Measurements from ENCODE around the gene E2F2. TPM values are rescaled to one million over a fixed set of nuclear protein-coding genes. Genes with fewer than 3 reads are reported as not detected.

E2F2 gene
- total and polyA plus RNA-seq, 2 experiments from 2014 or later: 0.78 to 3.4 TPM

DNA sequence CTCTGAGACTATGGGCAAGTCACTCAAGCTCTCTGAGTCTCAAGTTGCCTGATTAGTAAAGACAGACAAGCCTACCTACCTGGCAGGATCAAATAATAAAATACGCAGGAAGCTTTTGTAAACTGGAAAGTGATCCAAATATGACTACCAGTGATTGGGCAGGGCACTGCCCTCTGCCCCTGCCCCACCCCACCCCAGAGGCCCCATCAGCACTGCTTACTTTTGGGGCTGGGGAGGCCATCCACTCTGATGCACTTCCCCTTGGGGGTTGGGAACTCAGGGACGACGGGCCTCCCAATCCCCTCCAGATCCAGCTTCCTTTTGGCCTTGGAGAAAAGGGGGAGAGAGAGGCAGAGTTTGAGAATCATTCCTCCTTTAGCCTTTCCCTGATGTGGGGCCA is 6.9 kb downstream of the E2F2 start:
- Histone ChIP-seq H3K4me1 (ENCODE audit: insufficient read depth) (peaks cover 20% of the 10 kb centered on the region), H3K9me2 (ENCODE audit: insufficient read depth) (no peaks in the 10 kb centered on the region), H3K27ac (ENCODE audit: low read depth) (no peak overlapping the region), H3K4me3 (no peak overlapping the region), H3F3A (replicated peaks; ENCODE audit: low read depth) (no peaks in the 10 kb centered on the region), H3K27me3 (ENCODE audit: insufficient read depth) (peaks cover 5% of the 10 kb centered on the region), H4K20me1 (replicated peaks; ENCODE audit: insufficient read depth) (no peaks in the 10 kb centered on the region; the same call in 1 of the 2 replicates), H3K36me3 (ENCODE audit: insufficient read depth) (no peaks in the 10 kb centered on the region), H3K4me2 (no peak overlapping the region), H3K79me2 (replicated peaks; ENCODE audit: insufficient read depth) (no peaks in the 10 kb centered on the region), H2AFZ (no peak overlapping the region)
- TF ChIP-seq, protein P1, sequence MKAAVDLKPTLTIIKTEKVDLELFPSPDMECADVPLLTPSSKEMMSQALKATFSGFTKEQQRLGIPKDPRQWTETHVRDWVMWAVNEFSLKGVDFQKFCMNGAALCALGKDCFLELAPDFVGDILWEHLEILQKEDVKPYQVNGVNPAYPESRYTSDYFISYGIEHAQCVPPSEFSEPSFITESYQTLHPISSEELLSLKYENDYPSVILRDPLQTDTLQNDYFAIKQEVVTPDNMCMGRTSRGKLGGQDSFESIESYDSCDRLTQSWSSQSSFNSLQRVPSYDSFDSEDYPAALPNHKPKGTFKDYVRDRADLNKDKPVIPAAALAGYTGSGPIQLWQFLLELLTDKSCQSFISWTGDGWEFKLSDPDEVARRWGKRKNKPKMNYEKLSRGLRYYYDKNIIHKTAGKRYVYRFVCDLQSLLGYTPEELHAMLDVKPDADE (IDR thresholded peaks at IDR 0.05): no peak
- TF ChIP-seq, protein P2, sequence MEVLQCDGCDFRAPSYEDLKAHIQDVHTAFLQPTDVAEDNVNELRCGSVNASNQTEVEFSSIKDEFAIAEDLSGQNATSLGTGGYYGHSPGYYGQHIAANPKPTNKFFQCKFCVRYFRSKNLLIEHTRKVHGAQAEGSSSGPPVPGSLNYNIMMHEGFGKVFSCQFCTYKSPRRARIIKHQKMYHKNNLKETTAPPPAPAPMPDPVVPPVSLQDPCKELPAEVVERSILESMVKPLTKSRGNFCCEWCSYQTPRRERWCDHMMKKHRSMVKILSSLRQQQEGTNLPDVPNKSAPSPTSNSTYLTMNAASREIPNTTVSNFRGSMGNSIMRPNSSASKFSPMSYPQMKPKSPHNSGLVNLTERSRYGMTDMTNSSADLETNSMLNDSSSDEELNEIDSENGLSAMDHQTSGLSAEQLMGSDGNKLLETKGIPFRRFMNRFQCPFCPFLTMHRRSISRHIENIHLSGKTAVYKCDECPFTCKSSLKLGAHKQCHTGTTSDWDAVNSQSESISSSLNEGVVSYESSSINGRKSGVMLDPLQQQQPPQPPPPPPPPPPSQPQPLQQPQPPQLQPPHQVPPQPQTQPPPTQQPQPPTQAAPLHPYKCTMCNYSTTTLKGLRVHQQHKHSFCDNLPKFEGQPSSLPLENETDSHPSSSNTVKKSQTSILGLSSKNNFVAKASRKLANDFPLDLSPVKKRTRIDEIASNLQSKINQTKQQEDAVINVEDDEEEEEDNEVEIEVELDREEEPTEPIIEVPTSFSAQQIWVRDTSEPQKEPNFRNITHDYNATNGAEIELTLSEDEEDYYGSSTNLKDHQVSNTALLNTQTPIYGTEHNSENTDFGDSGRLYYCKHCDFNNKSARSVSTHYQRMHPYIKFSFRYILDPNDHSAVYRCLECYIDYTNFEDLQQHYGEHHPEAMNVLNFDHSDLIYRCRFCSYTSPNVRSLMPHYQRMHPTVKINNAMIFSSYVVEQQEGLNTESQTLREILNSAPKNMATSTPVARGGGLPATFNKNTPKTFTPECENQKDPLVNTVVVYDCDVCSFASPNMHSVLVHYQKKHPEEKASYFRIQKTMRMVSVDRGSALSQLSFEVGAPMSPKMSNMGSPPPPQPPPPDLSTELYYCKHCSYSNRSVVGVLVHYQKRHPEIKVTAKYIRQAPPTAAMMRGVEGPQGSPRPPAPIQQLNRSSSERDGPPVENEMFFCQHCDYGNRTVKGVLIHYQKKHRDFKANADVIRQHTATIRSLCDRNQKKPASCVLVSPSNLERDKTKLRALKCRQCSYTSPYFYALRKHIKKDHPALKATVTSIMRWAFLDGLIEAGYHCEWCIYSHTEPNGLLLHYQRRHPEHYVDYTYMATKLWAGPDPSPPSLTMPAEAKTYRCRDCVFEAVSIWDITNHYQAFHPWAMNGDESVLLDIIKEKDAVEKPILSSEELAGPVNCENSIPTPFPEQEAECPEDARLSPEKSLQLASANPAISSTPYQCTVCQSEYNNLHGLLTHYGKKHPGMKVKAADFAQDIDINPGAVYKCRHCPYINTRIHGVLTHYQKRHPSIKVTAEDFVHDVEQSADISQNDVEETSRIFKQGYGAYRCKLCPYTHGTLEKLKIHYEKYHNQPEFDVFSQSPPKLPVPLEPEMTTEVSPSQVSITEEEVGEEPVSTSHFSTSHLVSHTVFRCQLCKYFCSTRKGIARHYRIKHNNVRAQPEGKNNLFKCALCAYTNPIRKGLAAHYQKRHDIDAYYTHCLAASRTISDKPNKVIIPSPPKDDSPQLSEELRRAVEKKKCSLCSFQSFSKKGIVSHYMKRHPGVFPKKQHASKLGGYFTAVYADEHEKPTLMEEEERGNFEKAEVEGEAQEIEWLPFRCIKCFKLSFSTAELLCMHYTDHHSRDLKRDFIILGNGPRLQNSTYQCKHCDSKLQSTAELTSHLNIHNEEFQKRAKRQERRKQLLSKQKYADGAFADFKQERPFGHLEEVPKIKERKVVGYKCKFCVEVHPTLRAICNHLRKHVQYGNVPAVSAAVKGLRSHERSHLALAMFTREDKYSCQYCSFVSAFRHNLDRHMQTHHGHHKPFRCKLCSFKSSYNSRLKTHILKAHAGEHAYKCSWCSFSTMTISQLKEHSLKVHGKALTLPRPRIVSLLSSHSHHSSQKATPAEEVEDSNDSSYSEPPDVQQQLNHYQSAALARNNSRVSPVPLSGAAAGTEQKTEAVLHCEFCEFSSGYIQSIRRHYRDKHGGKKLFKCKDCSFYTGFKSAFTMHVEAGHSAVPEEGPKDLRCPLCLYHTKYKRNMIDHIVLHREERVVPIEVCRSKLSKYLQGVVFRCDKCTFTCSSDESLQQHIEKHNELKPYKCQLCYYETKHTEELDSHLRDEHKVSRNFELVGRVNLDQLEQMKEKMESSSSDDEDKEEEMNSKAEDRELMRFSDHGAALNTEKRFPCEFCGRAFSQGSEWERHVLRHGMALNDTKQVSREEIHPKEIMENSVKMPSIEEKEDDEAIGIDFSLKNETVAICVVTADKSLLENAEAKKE (CRISPR knock-in tag; IDR thresholded peaks at IDR 0.05): no peak
- TF ChIP-seq STAT1 (IDR thresholded peaks at IDR 0.05; ENCODE audit: unreplicated experiment) (no peak), CREB1 (CRISPR knock-in tag; IDR thresholded peaks at IDR 0.05; ENCODE audit: low read depth) (no peak), EZH2 (IDR thresholded peaks at IDR 0.05; ENCODE audit: low read depth, unreplicated experiment) (no peak), JUNB (IDR thresholded peaks at IDR 0.05; ENCODE audit: unreplicated experiment) (no peak), POLR2AphosphoS5 (IDR thresholded peaks at IDR 0.05; ENCODE audit: low read depth) (no peak), NANOG (IDR thresholded peaks at IDR 0.05; ENCODE audit: borderline replicate concordance) (no peak), ZNF114 (CRISPR knock-in tag; IDR thresholded peaks at IDR 0.05) (no peak), EZH2phosphoT487 (IDR thresholded peaks at IDR 0.05; ENCODE audit: unreplicated experiment) (no peak), ZNF331 (CRISPR knock-in tag; IDR thresholded peaks at IDR 0.05; ENCODE audit: low read depth) (no peak)
- TF ChIP-seq, protein P3, sequence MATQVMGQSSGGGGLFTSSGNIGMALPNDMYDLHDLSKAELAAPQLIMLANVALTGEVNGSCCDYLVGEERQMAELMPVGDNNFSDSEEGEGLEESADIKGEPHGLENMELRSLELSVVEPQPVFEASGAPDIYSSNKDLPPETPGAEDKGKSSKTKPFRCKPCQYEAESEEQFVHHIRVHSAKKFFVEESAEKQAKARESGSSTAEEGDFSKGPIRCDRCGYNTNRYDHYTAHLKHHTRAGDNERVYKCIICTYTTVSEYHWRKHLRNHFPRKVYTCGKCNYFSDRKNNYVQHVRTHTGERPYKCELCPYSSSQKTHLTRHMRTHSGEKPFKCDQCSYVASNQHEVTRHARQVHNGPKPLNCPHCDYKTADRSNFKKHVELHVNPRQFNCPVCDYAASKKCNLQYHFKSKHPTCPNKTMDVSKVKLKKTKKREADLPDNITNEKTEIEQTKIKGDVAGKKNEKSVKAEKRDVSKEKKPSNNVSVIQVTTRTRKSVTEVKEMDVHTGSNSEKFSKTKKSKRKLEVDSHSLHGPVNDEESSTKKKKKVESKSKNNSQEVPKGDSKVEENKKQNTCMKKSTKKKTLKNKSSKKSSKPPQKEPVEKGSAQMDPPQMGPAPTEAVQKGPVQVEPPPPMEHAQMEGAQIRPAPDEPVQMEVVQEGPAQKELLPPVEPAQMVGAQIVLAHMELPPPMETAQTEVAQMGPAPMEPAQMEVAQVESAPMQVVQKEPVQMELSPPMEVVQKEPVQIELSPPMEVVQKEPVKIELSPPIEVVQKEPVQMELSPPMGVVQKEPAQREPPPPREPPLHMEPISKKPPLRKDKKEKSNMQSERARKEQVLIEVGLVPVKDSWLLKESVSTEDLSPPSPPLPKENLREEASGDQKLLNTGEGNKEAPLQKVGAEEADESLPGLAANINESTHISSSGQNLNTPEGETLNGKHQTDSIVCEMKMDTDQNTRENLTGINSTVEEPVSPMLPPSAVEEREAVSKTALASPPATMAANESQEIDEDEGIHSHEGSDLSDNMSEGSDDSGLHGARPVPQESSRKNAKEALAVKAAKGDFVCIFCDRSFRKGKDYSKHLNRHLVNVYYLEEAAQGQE (IDR thresholded peaks at IDR 0.05; ENCODE audit: unreplicated experiment): no peak
- TF ChIP-seq, protein P4, sequence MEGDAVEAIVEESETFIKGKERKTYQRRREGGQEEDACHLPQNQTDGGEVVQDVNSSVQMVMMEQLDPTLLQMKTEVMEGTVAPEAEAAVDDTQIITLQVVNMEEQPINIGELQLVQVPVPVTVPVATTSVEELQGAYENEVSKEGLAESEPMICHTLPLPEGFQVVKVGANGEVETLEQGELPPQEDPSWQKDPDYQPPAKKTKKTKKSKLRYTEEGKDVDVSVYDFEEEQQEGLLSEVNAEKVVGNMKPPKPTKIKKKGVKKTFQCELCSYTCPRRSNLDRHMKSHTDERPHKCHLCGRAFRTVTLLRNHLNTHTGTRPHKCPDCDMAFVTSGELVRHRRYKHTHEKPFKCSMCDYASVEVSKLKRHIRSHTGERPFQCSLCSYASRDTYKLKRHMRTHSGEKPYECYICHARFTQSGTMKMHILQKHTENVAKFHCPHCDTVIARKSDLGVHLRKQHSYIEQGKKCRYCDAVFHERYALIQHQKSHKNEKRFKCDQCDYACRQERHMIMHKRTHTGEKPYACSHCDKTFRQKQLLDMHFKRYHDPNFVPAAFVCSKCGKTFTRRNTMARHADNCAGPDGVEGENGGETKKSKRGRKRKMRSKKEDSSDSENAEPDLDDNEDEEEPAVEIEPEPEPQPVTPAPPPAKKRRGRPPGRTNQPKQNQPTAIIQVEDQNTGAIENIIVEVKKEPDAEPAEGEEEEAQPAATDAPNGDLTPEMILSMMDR (conservative IDR thresholded peaks at IDR 0.05; ENCODE audit: low read depth in 2 of 2): no peak
- H3K4me1 Mint-ChIP-seq: peaks cover 21% of the 10 kb centered on the region
- H3K27ac Mint-ChIP-seq: no peak overlapping the region
- DNase-seq (ENCODE audit: low spot score) (no peak), ATAC-seq (no peak)
- H3K27me3 Mint-ChIP-seq (ENCODE audit: insufficient read depth, low read depth, poor library complexity): peaks cover 12% of the 10 kb centered on the region
- no peaks in the 10 kb centered on the region for H3K9me3 Mint-ChIP-seq
- peaks cover 17% of the 10 kb centered on the region for H3K36me3 Mint-ChIP-seq (ENCODE audit: low read depth)
- H3K4me3 Mint-ChIP-seq: no peak overlapping the region

All from GM23338 (cell line).